K562 (cell line): ENCODE results near the gene LTBP4. TPM values are rescaled to one million over a fixed set of nuclear protein-coding genes. Genes with fewer than 3 reads are reported as not detected.

Experiments used
- ATAC-seq: fragments of 200-7000 bp; cut with Tn5 transposase; 3 replicates; pipeline ENCODE4 v1.9.1; 2020; ENCODE audit warnings: moderate library complexity
- BruUV-seq: library from RNA; stranded (reverse); fragments of 400-500 nt; replicated peaks from 2 replicates; lab custom pipeline; 2021; lab: Mats Ljungman, UMichigan
- CTCF ChIA-PET: fragments of 300-600 bp; formaldehyde crosslinking; extraction: SDS; loops from one replicate; lab custom pipeline; 2021; ENCODE audit warnings: low intra/inter-chr PET ratio; lab: Yijun Ruan, JAX
- POLR2A ChIA-PET: fragments of 300-600, 350-650 bp; sonication (Branson Sonifier 250); formaldehyde crosslinking; extraction: SDS; loops from one replicate; lab custom pipeline; 2021; ENCODE audit warnings: antibody characterized with exemption, inconsistent platforms; lab: Yijun Ruan, JAX
- DNase-seq, 4 experiments: peaks; one replicate each; pipeline versions ENCODE4 v3.0.0 to v3.0.0-alpha.2; 2011 to 2018; ENCODE audit warnings: low spot score in 3 of 4, mixed read lengths in 3 of 4; ENCODE audit errors: extremely low read depth in 1 of 4
- FAIRE-seq: peaks from 2 replicates; lab custom pipeline; 2011; peaks lifted over from hg19 to GRCh38; lab: Jason Lieb, UNC
- H2AFZ ChIP-seq: 2 replicates; pipeline ENCODE4 v1.6.0; 2011; ENCODE audit warnings: low read depth, low read length, control low read depth, inconsistent platforms
- H3K27ac ChIP-seq: fragments of 200-600 bp; 3 replicates; pipeline ENCODE4 v1.8.0; 2011; ENCODE audit warnings: low read depth, mild to moderate bottlenecking, control low read depth, inconsistent platforms, low read length, moderate library complexity, mixed read lengths; ENCODE audit errors: extremely low read depth
- H3K27me3 ChIP-seq, 2 experiments: fragments of 300-600 bp in 1 of 2; 2 replicates in 1 of 2; 3 replicates in 1 of 2; pipeline versions ENCODE4 v1.6.0 to v1.8.0; 2011; ENCODE audit warnings: inconsistent platforms in 2 of 2, low read length in 2 of 2, mild to moderate bottlenecking in 1 of 2, mixed read lengths in 1 of 2, moderate library complexity in 1 of 2; ENCODE audit not compliant: control insufficient read depth in 2 of 2, insufficient read depth in 2 of 2
- H3K36me3 ChIP-seq: fragments of 300-600 bp; 3 replicates; pipeline ENCODE4 v1.8.0; 2011; ENCODE audit warnings: mild to moderate bottlenecking, low read length, inconsistent platforms; ENCODE audit not compliant: control insufficient read depth, insufficient read depth
- H3K4me1 ChIP-seq, 2 experiments: fragments of 200-600 bp in 1 of 2; replicated peaks in 1 of 2; 2 replicates in 1 of 2; 3 replicates in 1 of 2; pipeline versions ENCODE4 v1.5.1 to v1.8.0; 2011; ENCODE audit warnings: inconsistent platforms in 2 of 2, low read length in 2 of 2, mild to moderate bottlenecking in 1 of 2, mixed read lengths in 1 of 2, moderate library complexity in 1 of 2; ENCODE audit not compliant: control insufficient read depth in 2 of 2, insufficient read depth in 2 of 2
- H3K4me2 ChIP-seq: 2 replicates; pipeline ENCODE4 v1.6.1; 2011; ENCODE audit warnings: low read length, control low read depth, inconsistent platforms, mixed read lengths; ENCODE audit not compliant: insufficient read depth
- H3K4me3 ChIP-seq: fragments of 200-600 bp; sonication (generic), shearing (Covaris generic); 2 replicates; pipeline ENCODE4 v1.5.1; 2016; ENCODE audit warnings: control low read depth, inconsistent platforms
- H3K79me2 ChIP-seq: fragments of 200-600 bp; 3 replicates; pipeline ENCODE4 v1.8.0; 2011; ENCODE audit warnings: low read length, inconsistent platforms; ENCODE audit not compliant: control insufficient read depth, insufficient read depth
- H3K9ac ChIP-seq, 2 experiments: 2 replicates each; pipeline versions ENCODE4 v1.6.0 to v1.6.1; 2011; ENCODE audit warnings: low read depth in 2 of 2, low read length in 2 of 2, control low read depth in 1 of 2, inconsistent platforms in 1 of 2, mild to moderate bottlenecking in 1 of 2, mixed read lengths in 1 of 2; ENCODE audit not compliant: insufficient read depth in 1 of 2
- H3K9me1 ChIP-seq: one replicate; pipeline ENCODE4 v1.6.0; 2011; ENCODE audit warnings: inconsistent platforms, mild to moderate bottlenecking, low read length, moderate library complexity; ENCODE audit not compliant: control insufficient read depth, insufficient read depth
- H3K9me3 ChIP-seq: replicated peaks from 2 replicates; pipeline ENCODE4 v1.5.1; 2011; ENCODE audit warnings: low read depth, low read length, inconsistent platforms; ENCODE audit not compliant: control insufficient read depth, insufficient read depth
- H4K20me1 ChIP-seq: replicated peaks from 2 replicates; pipeline ENCODE4 v1.6.1; 2011; ENCODE audit warnings: low read length, inconsistent platforms, mixed read lengths; ENCODE audit not compliant: control insufficient read depth, insufficient read depth
- BCOR ChIP-seq: fragments of 450-650 bp; IDR thresholded peaks from 2 replicates; pipeline ENCODE4 v1.6.1; 2016
- C11orf30 ChIP-seq: fragments of 450-650 bp; IDR thresholded peaks from 2 replicates; pipeline ENCODE4 v1.6.1; 2016; ENCODE audit warnings: low read depth, mild to moderate bottlenecking
- CXXC5 ChIP-seq: fragments of 250-450 bp; sonication (Bioruptor Pico); IDR thresholded peaks from 2 replicates; pipeline ENCODE4 v1.8.0; 2022; ENCODE audit warnings: inconsistent platforms, mild to moderate bottlenecking, moderate library complexity
- HIVEP1 ChIP-seq: fragments of 250-450 bp; sonication (Bioruptor Pico); IDR thresholded peaks from 2 replicates; pipeline ENCODE4 v1.4.0; 2020; ENCODE audit warnings: mild to moderate bottlenecking
- NEUROD1 ChIP-seq: fragments of 150-350 bp; IDR thresholded peaks from 2 replicates; pipeline ENCODE4 v1.6.1; 2014; ENCODE audit warnings: borderline replicate concordance, low read length, low read depth; ENCODE audit not compliant: partially characterized antibody
- SLC30A9 ChIP-seq: fragments of 250-450 bp; sonication (Bioruptor Pico); IDR thresholded peaks from 2 replicates; pipeline ENCODE4 v1.8.0; 2022; ENCODE audit warnings: mild to moderate bottlenecking, moderate library complexity
- SNIP1 ChIP-seq: fragments of 450-650 bp; IDR thresholded peaks from 2 replicates; pipeline ENCODE4 v1.7.1; 2017; ENCODE audit warnings: low read depth, mild to moderate bottlenecking
- SP1 ChIP-seq: sonication (generic); formaldehyde crosslinking; IDR thresholded peaks from 2 replicates; pipeline ENCODE4 v1.8.1; 2022; ENCODE audit warnings: mild to moderate bottlenecking, missing genetic modification reagents
- TFAP4 ChIP-seq: sonication (generic); formaldehyde crosslinking; IDR thresholded peaks from 2 replicates; pipeline ENCODE4 v1.8.0; 2022; ENCODE audit warnings: missing genetic modification reagents, mild to moderate bottlenecking, moderate library complexity, borderline replicate concordance
- ZKSCAN8 ChIP-seq: fragments of 200-800 bp; sonication (Bioruptor generic); IDR thresholded peaks from 2 replicates; pipeline ENCODE4 v1.6.1; 2016; ENCODE audit warnings: missing genetic modification characterization, missing compliant biosample characterization
- WGBS: fragments of 100-300 bp; shearing (Covaris generic); methylation state at CpG from one replicate; pipeline ENCODE4 v1.1.6; 2016; ENCODE audit warnings: low coverage, mixed read lengths; ENCODE audit not compliant: insufficient coverage; ENCODE audit errors: missing lambda C conversion rate; 5-methylcytosine and 5-hydroxymethylcytosine counted together
- in situ Hi-C: fragments of 300-500 bp; cut with MboI; formaldehyde crosslinking; loops from 4 replicates; pipeline ENCODE4 v1.15.0; 2018; ENCODE audit warnings: inconsistent platforms, mixed read lengths
- intact Hi-C: fragments of 100-400 bp; cut with micrococcal nuclease; formaldehyde crosslinking; loops from 2 replicates; pipeline ENCODE4 v1.14.2; 2022
- polyA plus RNA-seq, 8 experiments: library from polyadenylated mRNA; depleted of rRNA in 4 of 8; stranded (reverse) in 5 of 8; unstranded in 3 of 8; fragments of >200 nt; fragmentation: Nextera tagmentation in 2 of 8; fragmentation: Illumina TruSeq in 1 of 8; extraction: Ambion mirVana in 2 of 8; extraction: Trizol in 1 of 8; gene quantifications; 2 replicates each; pipeline versions ENCODE4 v1.2.1 to v1.2.3, GENCODE V29; 2011 to 2014; ENCODE audit warnings: inconsistent platforms in 1 of 8, missing spikeins in 1 of 8
- total RNA-seq, 7 experiments: library from RNA; depleted of rRNA in 6 of 7; stranded (reverse); fragments of >200 nt in 6 of 7; fragmentation: Illumina TruSeq in 2 of 7; extraction: Trizol in 2 of 7; gene quantifications; 2 replicates each; pipeline versions ENCODE4 v1.2.1 to v1.2.3, GENCODE V29; 2011 to 2021; ENCODE audit warnings: low replicate concordance in 1 of 7
- TF ChIP-seq, protein P1 (sequence below): fragments of 250-450 bp; sonication (Bioruptor Pico); IDR thresholded peaks from 2 replicates; pipeline ENCODE4 v1.8.0; 2021; ENCODE audit warnings: moderate library complexity, mild to moderate bottlenecking, inconsistent platforms
- TF ChIP-seq, protein P2 (sequence below): fragments of 200-800 bp; sonication (Bioruptor generic); IDR thresholded peaks from 2 replicates; pipeline ENCODE4 v1.6.1; 2017; ENCODE audit warnings: missing genetic modification characterization, missing compliant biosample characterization
- TF ChIP-seq, protein P3 (sequence below): IDR thresholded peaks from 2 replicates; pipeline ENCODE4 v1.6.1; 2011; ENCODE audit warnings: borderline replicate concordance, low read depth, mild to moderate bottlenecking, moderate library complexity, low read length; ENCODE audit not compliant: insufficient read depth, poor library complexity, severe bottlenecking

The LTBP4 gene
- total and polyA plus RNA-seq, 9 of the 15 experiments (the other 6 are each of a cell fraction or from before 2014, with no cell fraction given): 0.35 to 160 (median 31.6) TPM

DNA sequence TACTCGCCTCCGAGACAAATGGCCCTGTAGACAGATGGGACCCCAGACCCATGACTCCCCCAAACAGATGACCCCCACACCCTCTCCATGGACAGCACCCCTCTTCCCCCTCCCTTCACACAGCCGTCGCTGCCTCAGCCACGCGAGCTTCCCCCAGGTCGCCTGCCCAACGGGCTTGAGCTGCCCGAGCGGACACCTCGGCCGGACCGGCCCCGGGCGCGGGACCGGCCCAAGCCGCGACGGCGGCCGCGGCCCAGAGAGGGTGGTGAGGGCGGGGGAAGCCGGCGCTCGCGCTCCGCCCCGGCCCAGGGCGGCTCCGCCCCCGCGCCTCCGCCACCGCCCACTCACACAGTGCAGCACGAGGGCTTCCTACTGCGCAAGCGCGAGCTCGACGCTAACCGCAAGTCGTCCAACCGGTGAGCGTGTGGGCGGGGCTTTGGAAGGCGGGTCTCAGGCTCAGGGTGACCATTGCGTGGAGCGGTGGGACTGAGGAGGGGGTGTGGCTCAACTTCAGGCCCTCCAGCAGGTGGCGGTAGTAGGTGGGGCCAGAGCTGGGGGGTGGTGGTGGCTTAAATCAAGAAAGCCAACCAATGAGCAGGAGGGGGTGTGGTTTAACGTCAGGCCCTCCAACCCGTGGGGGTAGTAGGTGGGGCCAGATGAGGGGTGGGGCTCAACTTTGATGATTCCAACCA, 30.7 kb upstream of the LTBP4 start (continued):
- peak; percentile 81 for TF ChIP-seq TFAP4 (CRISPR knock-in tag)
- TF ChIP-seq, protein P1, sequence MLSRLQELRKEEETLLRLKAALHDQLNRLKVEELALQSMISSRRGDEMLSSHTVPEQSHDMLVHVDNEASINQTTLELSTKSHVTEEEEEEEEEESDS (CRISPR knock-in tag): no peak
- TF ChIP-seq CXXC5: peak; percentile 78
- TF ChIP-seq, all 486 proteins: peak for 69

GRCh38 chr19:40571005-40571318, 30.2 kb upstream of the LTBP4 start:
- H3K27ac ChIP-seq: no peak overlapping the region
- H3K9me3 ChIP-seq: no peaks in the 10 kb centered on the region
- no peak for DNase-seq
- H2AFZ ChIP-seq: peak overlapping the region; percentile 64
- intact Hi-C loops (no loop called here), in situ Hi-C loops (no loop called here)
- no peak overlapping the region for H3K4me3 ChIP-seq
- no peak for FAIRE-seq
- H3K4me1 ChIP-seq: peaks cover 4 to 32% of the 10 kb centered on the region in 2 experiments
- H4K20me1 ChIP-seq: no peaks in the 10 kb centered on the region
- H3K4me2 ChIP-seq: peak overlapping the region; percentile 56; the same call in 1 of the 2 replicates
- peaks cover 7 to 15% of the 10 kb centered on the region in 2 experiments; a peak in 4 of 5 replicates for H3K27me3 ChIP-seq
- no TSS peak for BruUV-seq
- H3K9me1 ChIP-seq: no peaks in the 10 kb centered on the region
- WGBS: 15% methylated on average over 3 of the region's 3 CpGs
- H3K79me2 ChIP-seq: no peaks in the 10 kb centered on the region
- CTCF ChIA-PET: interaction anchor here (1.1 kb wide), 1 partner anchor 28 kb away, joined by 3 read pairs; no protein-coding TSS in a partner anchor
- no peak overlapping the region for H3K9ac ChIP-seq
- no peak for ATAC-seq
- POLR2A ChIA-PET: interaction anchor here (0.5 to 1.5 kb wide), 9 partner anchors 15 to 741 kb away, joined by 3 to 6 read pairs (median 3); no protein-coding TSS in a partner anchor
- no peaks in the 10 kb centered on the region for H3K36me3 ChIP-seq
- TF ChIP-seq SNIP1 (no peak), C11orf30 (no peak), SLC30A9 (no peak), SP1 (peak; percentile 69), NEUROD1 (no peak), BCOR (no peak), HIVEP1 (CRISPR knock-in tag) (no peak), ZKSCAN8 (CRISPR knock-in tag) (no peak)
- TF ChIP-seq, protein P2, sequence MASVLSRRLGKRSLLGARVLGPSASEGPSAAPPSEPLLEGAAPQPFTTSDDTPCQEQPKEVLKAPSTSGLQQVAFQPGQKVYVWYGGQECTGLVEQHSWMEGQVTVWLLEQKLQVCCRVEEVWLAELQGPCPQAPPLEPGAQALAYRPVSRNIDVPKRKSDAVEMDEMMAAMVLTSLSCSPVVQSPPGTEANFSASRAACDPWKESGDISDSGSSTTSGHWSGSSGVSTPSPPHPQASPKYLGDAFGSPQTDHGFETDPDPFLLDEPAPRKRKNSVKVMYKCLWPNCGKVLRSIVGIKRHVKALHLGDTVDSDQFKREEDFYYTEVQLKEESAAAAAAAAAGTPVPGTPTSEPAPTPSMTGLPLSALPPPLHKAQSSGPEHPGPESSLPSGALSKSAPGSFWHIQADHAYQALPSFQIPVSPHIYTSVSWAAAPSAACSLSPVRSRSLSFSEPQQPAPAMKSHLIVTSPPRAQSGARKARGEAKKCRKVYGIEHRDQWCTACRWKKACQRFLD: no peak
- TF ChIP-seq, protein P3, sequence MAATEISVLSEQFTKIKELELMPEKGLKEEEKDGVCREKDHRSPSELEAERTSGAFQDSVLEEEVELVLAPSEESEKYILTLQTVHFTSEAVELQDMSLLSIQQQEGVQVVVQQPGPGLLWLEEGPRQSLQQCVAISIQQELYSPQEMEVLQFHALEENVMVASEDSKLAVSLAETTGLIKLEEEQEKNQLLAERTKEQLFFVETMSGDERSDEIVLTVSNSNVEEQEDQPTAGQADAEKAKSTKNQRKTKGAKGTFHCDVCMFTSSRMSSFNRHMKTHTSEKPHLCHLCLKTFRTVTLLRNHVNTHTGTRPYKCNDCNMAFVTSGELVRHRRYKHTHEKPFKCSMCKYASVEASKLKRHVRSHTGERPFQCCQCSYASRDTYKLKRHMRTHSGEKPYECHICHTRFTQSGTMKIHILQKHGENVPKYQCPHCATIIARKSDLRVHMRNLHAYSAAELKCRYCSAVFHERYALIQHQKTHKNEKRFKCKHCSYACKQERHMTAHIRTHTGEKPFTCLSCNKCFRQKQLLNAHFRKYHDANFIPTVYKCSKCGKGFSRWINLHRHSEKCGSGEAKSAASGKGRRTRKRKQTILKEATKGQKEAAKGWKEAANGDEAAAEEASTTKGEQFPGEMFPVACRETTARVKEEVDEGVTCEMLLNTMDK: no peak
